OCI-LY3 (cell line): Measurements from ENCODE around the gene PRSS27.

Experiments used
- EZH2phosphoT487 ChIP-seq: fragments of 200-600 bp; shearing (Covaris generic); IDR thresholded peaks from 2 replicates; pipeline ENCODE4 v1.6.1; 2018; ENCODE audit warnings: antibody characterized with exemption, mixed run types, low read depth
- TF ChIP-seq, protein P1 (sequence below): fragments of 200-600, 300-600 bp; sonication (generic); IDR thresholded peaks from 2 replicates; pipeline ENCODE4 v1.5.1; 2014; ENCODE audit warnings: antibody characterized with exemption, low read length, low read depth

DNA sequence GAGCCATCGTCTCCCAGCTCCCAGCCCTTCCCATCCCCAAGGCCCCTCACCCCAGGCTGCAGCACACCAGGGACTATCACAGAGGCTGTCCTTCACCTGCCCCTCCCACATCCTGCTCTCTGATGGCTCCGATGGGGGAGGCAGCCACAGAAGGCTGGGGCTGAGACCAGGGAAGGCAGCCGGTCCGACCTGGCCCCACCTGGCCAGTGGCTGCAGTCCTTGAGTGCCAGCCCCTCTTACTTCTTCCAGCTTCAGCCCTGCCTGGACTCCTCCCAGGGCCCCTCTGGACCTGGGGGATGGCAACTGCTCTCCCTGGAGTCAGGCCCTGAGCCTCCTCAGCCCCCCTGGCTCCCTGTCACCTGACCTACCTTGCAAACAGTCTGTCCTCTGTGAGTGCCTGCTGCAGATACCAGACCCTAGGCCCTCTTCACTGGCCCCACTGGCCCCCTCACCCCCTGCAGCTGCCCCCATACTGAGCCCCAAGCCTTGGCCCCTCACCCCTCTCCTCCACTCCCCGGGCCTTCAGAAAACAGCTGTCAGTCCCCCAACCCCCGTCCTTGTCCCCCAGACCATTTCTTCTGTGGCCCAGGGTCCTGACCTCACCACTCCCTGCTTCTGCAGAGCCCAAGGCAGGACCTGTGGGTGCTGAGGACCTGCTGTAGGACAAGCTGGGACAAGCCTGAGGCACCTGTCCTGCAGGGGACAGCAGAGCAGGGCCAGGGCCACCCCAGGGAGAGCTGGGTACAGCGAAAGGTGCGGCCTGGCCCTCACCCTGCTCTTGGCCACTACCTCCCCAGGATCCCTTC lies 19.8 kb upstream of the PRSS27 start:
- TF ChIP-seq, protein P1, sequence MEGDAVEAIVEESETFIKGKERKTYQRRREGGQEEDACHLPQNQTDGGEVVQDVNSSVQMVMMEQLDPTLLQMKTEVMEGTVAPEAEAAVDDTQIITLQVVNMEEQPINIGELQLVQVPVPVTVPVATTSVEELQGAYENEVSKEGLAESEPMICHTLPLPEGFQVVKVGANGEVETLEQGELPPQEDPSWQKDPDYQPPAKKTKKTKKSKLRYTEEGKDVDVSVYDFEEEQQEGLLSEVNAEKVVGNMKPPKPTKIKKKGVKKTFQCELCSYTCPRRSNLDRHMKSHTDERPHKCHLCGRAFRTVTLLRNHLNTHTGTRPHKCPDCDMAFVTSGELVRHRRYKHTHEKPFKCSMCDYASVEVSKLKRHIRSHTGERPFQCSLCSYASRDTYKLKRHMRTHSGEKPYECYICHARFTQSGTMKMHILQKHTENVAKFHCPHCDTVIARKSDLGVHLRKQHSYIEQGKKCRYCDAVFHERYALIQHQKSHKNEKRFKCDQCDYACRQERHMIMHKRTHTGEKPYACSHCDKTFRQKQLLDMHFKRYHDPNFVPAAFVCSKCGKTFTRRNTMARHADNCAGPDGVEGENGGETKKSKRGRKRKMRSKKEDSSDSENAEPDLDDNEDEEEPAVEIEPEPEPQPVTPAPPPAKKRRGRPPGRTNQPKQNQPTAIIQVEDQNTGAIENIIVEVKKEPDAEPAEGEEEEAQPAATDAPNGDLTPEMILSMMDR, result no peak
- TF ChIP-seq EZH2phosphoT487, result no peak
